SKM-1 treated with dmso at 0.1 percent for 144 hours (cell line): ENCODE results near the gene DLG1.

ENCODE experiments used
- DNase-seq: peaks from one replicate; lab custom pipeline; 2025; ENCODE audit not compliant: unreplicated experiment; lab: John Stamatoyannopoulos, UW

Gene DLG1

GRCh38 chr3:197021729-197022404, 276.5 kb downstream of the DLG1 start:
- DNase-seq: no peak

DNA sequence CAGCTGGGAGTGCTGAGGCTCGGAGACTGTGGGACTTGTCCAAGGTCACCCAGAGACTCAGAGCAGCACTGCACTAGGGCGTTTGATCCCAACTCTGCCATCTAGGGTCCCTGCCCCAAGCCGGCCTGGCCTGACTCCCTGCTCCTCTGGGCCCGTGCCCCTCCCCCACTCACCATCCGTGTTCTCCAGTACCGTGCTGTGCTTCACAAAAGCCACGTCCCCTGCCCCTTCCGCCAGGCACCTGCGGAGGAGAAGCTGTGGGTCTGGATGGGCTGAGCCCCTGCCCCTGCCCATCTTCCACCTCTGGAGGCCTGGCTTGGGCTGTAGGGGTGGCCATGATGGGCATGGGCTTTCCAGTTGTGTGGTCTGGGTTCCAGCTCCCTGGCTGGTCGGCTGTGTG, 277.2 kb downstream of the DLG1 start:
- DNase-seq: no peak

DNA sequence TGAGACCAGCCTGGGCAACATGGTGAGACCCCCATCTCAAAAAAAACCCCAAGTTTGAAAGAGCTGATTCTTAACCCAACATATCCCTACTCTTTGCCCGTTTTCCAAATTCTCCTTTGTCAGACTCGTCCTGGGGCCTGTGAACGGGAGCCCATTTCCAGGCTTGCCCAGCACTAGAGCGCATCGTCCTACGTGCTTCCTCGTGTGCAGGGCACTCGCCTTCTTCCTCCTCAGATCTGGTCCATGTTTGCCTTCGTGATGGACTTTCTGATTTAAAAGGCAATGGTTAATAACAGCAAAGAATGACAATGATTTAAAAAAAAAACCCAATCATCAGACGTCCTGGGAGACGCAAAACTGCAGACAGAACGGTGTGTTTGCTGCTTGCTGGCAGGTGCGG, 278.9 kb downstream of the DLG1 start:
- DNase-seq: no peak

DNA sequence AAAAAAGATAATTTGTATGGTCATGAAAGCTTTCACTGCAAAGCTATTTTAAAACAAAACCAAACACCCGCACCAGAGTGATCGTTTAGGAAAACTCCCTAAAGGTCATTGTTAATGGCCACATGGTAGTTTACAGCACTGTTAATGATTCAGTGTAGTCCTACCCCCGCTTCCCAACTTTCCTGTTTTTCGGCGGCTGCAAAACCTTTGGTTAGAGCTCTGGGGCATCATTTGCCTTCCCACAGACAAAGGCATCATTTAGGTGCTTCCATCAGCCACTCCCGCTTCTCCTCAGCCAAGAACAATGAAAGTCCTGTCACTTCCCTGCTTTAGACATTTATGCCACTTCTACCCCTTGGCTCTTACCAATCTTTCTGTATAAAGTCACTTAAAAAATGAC, 279.4 kb downstream of the DLG1 start:
- no peak for DNase-seq

GRCh38 chr3:197017003-197017402, 281.4 kb downstream of the DLG1 start:
- DNase-seq: no peak

DNA sequence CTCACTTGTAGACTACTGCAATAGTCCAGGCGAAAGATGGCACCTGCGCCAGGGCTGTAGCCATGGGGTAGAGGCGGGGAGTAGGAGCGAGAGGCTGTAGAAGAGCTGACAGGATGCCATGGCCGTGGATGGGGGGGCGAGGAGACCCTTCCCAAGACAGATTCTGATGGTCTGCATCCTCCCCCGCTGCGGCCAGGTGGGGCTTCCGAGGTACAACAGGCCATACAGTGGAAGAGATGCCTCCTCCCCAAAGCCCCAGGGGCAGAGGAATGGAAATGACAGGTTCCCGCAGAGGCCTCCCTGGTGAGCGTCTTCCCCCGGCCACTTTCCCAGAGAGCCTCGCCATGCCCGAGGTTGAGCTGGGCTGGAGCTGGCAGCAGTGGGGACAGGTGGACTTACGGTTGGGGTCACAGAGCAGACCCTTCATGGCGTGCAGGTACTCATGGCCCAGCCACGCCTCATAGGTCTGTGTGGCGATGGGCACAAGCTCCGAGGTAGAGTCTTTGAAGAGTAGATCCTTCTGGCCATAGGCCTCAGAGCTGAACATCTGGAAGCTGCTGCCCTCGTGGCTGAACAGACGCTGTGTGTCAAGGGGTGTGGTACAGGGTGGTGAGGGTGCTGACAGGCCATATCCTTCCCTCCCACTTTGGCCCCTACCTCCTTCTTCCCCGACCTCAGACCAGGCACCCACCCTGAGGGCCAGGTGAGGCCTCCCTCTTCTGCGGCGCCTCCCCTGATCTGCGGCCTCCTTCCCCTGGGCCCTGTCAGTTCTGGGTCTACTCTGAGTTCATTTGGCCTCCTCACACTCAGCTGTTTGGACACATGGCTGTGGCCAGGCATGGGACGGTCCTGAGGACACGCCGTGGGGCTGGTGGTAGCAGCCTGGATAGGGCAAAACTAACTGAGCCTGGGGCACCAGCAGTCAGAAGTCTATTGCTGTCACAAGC, 282.3 kb downstream of the DLG1 start:
- no peak for DNase-seq

GRCh38 chr3:197014942-197015575, 283.4 kb downstream of the DLG1 start:
- DNase-seq: no peak

GRCh38 chr3:197014024-197014423, 284.4 kb downstream of the DLG1 start:
- DNase-seq: no peak

DNA sequence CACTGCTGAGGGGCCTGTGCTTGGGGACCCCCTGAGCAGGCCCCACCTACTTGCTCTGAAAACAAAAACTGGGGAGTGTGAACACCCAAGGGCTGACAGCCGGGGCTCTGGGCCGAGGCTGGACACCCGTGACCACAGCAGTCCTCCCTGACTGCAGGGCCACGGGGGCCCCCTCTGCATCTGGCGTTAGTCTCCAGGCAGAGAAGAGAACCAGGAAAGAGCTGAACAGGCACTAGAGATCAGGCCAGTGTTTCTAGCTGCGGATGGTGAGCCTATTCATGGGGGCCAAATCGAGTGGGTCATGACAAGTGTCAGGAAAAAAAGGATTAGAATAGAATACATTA, 285.9 kb downstream of the DLG1 start:
- no peak for DNase-seq

GRCh38 chr3:197011780-197012539, 286.5 kb downstream of the DLG1 start:
- DNase-seq: no peak

DNA sequence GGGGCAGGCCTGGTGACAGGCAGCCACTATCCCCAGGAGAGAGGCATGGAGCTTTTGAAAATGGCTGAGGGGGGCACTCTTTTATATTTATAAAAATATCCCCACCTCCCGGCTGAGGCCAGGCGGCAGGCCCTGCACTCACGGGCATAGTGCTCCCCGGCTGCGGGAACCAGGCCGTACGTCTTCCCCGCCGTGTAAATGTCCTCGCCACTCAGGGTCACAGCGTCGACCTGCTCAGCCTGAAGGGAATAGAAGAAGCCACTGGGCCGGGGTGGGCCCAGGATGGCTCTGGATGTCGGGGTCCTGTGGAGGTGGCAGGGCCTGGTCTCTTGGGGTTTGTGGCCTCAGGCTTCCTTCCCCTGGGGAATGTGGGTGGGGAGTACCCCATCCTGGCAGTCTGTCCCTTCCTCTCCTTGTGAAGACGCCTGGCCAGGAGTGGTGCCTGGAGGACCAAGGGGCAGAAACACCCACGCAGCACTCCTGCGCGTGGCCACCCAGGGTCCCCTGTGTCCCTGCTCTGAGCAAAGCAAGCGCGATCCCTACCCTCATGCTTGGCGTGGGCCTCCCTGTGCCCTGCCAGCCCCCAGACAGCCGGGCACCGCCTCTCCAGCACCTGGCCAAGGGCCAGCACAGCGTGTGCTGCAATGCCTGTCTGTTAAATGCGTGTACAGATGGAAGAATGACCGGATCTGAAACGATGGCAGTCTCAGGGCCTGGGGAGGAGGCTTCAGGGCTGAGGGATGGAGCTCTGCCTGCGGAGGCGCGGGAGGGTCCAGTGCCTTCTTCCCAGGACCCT, 287.7 kb downstream of the DLG1 start:
- DNase-seq: no peak

- no peak for DNase-seq
Measured at GRCh38 chr3:197009532-197010019, 288.8 kb downstream of the DLG1 start.

DNA sequence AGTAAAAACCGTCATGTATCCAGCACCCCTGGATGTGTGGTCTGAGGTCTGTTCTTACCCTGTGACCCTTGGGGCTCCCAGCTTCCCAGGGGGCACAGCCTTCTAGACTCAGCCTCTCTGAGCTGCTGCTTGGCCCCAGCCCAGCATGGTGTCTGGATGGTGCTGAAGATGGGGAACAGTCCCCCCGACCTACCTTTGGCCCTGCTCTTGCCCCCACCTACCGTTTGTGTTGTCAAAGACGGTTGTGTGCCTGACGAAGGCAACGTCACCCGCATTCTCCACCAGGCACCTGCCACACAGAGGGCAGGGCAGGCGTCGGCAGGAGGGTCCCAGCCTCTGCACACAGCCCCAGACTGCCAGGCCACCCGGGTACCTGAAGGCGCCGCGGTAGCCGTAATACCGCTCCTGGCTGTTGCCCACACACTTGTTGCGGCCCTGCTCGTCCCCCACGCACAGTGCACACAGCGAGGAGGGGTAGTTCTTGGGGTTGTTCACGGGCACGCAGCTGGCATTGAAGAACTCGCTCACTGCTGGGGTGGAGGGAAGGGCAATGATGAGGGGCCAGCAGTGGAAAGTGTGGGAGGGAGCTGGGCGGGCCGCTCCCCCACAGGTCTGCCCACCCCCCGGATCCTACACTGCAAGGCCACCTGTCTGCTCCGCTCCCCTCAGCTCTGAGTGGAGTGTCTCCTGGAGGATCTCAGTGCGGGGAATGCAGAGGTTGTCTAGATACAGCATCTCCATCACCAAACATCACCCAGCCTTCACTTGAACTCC, 289.8 kb downstream of the DLG1 start:
- no peak for DNase-seq

DNA sequence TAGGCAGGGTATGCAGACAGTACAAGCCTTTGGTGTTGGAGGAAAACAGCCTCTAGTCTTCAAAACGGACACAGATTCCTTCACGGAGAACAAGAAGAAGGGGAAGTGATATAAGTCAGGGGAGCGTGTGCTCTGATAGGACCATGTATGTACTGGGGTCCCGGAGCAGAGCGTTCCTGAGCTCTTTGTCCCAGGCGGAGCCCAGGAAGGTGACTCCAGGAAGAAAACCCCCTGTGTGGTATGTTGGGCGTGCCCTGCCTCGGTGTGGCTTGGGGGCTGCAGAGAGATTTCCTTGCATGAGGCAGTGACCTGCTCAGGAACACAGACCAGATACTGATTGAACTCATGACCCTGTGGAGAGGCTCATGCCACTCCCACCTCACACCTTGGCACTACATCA, 290.5 kb downstream of the DLG1 start:
- no peak for DNase-seq

GRCh38 chr3:197007296-197007940, 291.0 kb downstream of the DLG1 start:
- DNase-seq: no peak

DNA sequence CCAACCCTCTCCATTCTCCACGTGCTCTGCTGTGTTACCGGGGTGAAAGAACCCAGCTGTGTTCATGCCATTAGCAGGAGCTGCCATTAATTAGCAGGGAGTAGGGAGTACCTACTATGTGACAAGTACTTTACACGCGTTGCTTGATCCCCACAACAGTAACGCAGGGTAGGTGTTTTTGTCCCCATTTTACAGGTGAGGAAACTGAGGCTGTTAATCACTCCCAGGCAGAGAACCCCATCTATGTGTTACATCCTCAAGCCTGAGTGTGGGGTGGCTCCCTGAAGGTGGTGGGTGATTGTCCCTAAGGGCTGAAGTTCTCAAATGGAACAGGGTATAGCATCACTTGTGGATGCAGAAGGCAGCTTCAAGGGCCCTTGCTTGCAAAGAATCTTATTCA, 291.6 kb downstream of the DLG1 start:
- DNase-seq: no peak

GRCh38 chr3:197006446-197006845, 292.0 kb downstream of the DLG1 start:
- no peak for DNase-seq

GRCh38 chr3:197003461-197004385, 294.7 kb downstream of the DLG1 start:
- peak; percentile 30 for DNase-seq
